Measurements from ENCODE around the gene FUT2. TPM values are rescaled to one million over a fixed set of nuclear protein-coding genes. Genes with fewer than 3 reads are reported as not detected.

Gene FUT2
- total RNA-seq (2022; extraction: Qiagen RNA extraction): not detected in 5 replicates

GRCh38 chr19:48695743-48696352 is at the start of gene FUT2:
TSS of gene FUT2 (plus strand) at chr19:48695971. CDS start at chr19:48702957, 6,986 bp downstream.

GRCh38 chr19:48646001-48646721 is 49.6 kb upstream of the FUT2 start, which contains the start of gene CA11:
TSS of gene CA11 (minus strand) at chr19:48646187. CDS start at chr19:48645632, 555 bp downstream.

GRCh38 chr19:48672994-48673393 is 22.8 kb upstream of the FUT2 start, which contains the start of gene NTN5:
TSS of gene NTN5 (minus strand) at chr19:48673017. CDS start at chr19:48670986, 2,031 bp downstream.

GRCh38 chr19:48719263-48720171 is 23.7 kb downstream of the FUT2 start, which contains the start of gene MAMSTR:
TSS of gene MAMSTR (minus strand) at chr19:48719725. CDS start at chr19:48719031, 694 bp downstream.

GRCh38 chr19:48740164-48740972 is 44.6 kb downstream of the FUT2 start, which contains the start of gene RASIP1:
TSS of gene RASIP1 (minus strand) at chr19:48740610. CDS start at chr19:48740282, 328 bp downstream.

GRCh38 chr19:48746738-48747575 is 51.2 kb downstream of the FUT2 start, which contains the start of gene IZUMO1:
TSS of gene IZUMO1 (minus strand) at chr19:48746909. CDS start at chr19:48745859, 1,050 bp downstream.

GRCh38 chr19:48752496-48753365 is 57.0 kb downstream of the FUT2 start, which contains the start of gene FUT1:
TSS of gene FUT1 (minus strand) at chr19:48752641. CDS start at chr19:48751281, 1,360 bp downstream.

GRCh38 chr19:48755084-48755641 is 59.4 kb downstream of the FUT2 start, which contains the start of gene FGF21:
TSS of gene FGF21 (plus strand) at chr19:48755524. CDS start at chr19:48756237, 713 bp downstream.

Other genes starting within 250 kb of the FUT2 start
- 97.2 to 126 TPM (median 111 TPM) in 5 replicates for gene GRWD1, start 250.0 kb upstream of the FUT2 start, total RNA-seq (2022; extraction: Qiagen RNA extraction)
- 0.77 to 2.1 TPM (median 1.1 TPM) in 5 replicates for gene KCNJ14, start 240.4 kb upstream of the FUT2 start, total RNA-seq (2022; extraction: Qiagen RNA extraction)
- 55.3 to 69.3 TPM (median 62.3 TPM) in 5 replicates for gene CYTH2, start 226.6 kb upstream of the FUT2 start, total RNA-seq (2022; extraction: Qiagen RNA extraction)
- gene LMTK3, start 184.1 kb upstream of the FUT2 start, total RNA-seq (2022; extraction: Qiagen RNA extraction): 2.1 to 5.4 TPM (median 4.9 TPM) in 5 replicates
- 14.1 to 18.6 TPM (median 16.0 TPM) in 5 replicates for gene SULT2B1, start 143.8 kb upstream of the FUT2 start, total RNA-seq (2022; extraction: Qiagen RNA extraction)
- not detected in 5 replicates for gene SPACA4, start 89.2 kb upstream of the FUT2 start, total RNA-seq (2022; extraction: Qiagen RNA extraction)
- gene FAM83E, start 80.9 kb upstream of the FUT2 start, total RNA-seq (2022; extraction: Qiagen RNA extraction): 0.14 to 0.42 TPM (median 0.22 TPM) in 5 replicates
- gene RPL18, start 76.8 kb upstream of the FUT2 start, total RNA-seq (2022; extraction: Qiagen RNA extraction): 3,098 to 3,568 TPM (median 3,229 TPM) in 5 replicates
- 10.0 to 16.5 TPM (median 13.6 TPM) in 5 replicates for gene SPHK2, start 76.5 kb upstream of the FUT2 start, total RNA-seq (2022; extraction: Qiagen RNA extraction)
- 1.0 to 2.9 TPM (median 2.5 TPM) in 5 replicates for gene DBP, start 58.6 kb upstream of the FUT2 start, total RNA-seq (2022; extraction: Qiagen RNA extraction)
- 7.9 to 13.4 TPM (median 9.7 TPM) in 5 replicates for gene CA11, start 49.8 kb upstream of the FUT2 start, total RNA-seq (2022; extraction: Qiagen RNA extraction)
- gene NTN5, start 23.0 kb upstream of the FUT2 start, total RNA-seq (2022; extraction: Qiagen RNA extraction): 0.07 to 0.19 TPM (median 0.10 TPM) in 4 of 5 replicates, not detected in the other
- gene MAMSTR, start 23.8 kb downstream of the FUT2 start, total RNA-seq (2022; extraction: Qiagen RNA extraction): 0.18 to 0.42 TPM (median 0.34 TPM) in 5 replicates
- gene RASIP1, start 44.6 kb downstream of the FUT2 start, total RNA-seq (2022; extraction: Qiagen RNA extraction): 0.43 to 0.82 TPM (median 0.59 TPM) in 5 replicates
- not detected in 5 replicates for gene IZUMO1, start 50.9 kb downstream of the FUT2 start, total RNA-seq (2022; extraction: Qiagen RNA extraction)
- gene FUT1, start 56.7 kb downstream of the FUT2 start, total RNA-seq (2022; extraction: Qiagen RNA extraction): 0.04 to 0.10 TPM (median 0.05 TPM) in 5 replicates
- gene FGF21, start 59.6 kb downstream of the FUT2 start, total RNA-seq (2022; extraction: Qiagen RNA extraction): not detected in 5 replicates
- 51.8 to 64.0 TPM (median 60.0 TPM) in 5 replicates for gene BCAT2, start 115.1 kb downstream of the FUT2 start, total RNA-seq (2022; extraction: Qiagen RNA extraction)
- gene HSD17B14, start 140.5 kb downstream of the FUT2 start, total RNA-seq (2022; extraction: Qiagen RNA extraction): 12.3 to 15.1 TPM (median 12.8 TPM) in 5 replicates
- 1.2 to 2.0 TPM (median 1.8 TPM) in 5 replicates for gene PLEKHA4, start 172.6 kb downstream of the FUT2 start, total RNA-seq (2022; extraction: Qiagen RNA extraction)
- gene PPP1R15A, start 176.4 kb downstream of the FUT2 start, total RNA-seq (2022; extraction: Qiagen RNA extraction): 81.6 to 126 TPM (median 104 TPM) in 5 replicates
- not detected in 5 replicates for gene TULP2, start 202.8 kb downstream of the FUT2 start, total RNA-seq (2022; extraction: Qiagen RNA extraction)
- 201 to 205 TPM (median 202 TPM) in 5 replicates for gene NUCB1, start 204.3 kb downstream of the FUT2 start, total RNA-seq (2022; extraction: Qiagen RNA extraction)
- gene DHDH, start 237.7 kb downstream of the FUT2 start, total RNA-seq (2022; extraction: Qiagen RNA extraction): 0.80 to 2.3 TPM (median 1.2 TPM) in 5 replicates

Data from A549 treated with Mapracorat at 1 μM for 4 hours (cell line).